Mammary epithelial cell (primary cell): ENCODE data around the gene OR10G3.

Source experiments
- CTCF ChIP-seq, 2 donors: IDR thresholded peaks in 1 of 2; conservative IDR thresholded peaks in 1 of 2; 2 replicates each; pipeline ENCODE4 v1.5.1; 2011 to 2012; ENCODE audit warnings: inconsistent platforms in 2 of 2, low read length in 2 of 2, mild to moderate bottlenecking in 2 of 2, control low read depth in 1 of 2, low read depth in 1 of 2; ENCODE audit not compliant: insufficient read depth in 1 of 2; ENCODE audit errors: extremely low read depth in 1 of 2
- EZH2 ChIP-seq: IDR thresholded peaks from 2 replicates; pipeline ENCODE4 v1.6.1; 2012; ENCODE audit warnings: low read length, inconsistent platforms, borderline replicate concordance

DNA sequence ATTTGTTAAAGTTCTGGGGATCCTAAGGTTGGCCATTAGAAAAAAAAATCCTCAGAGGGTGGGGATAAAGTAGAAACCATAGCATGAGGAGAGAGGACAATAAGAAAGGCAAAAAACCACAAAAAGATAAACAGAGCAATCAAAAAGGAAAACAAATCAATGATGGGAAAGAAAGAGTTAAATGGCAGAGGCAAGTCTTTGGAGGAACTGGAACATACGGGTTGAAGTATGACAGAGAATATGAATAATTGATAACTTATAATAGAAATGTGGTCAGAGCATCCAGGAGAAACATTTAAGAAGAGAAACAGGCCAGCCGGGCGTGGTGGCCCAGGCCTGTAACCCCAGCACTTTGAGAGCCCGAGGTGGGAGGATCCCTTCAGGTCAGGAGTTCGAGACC is 35.9 kb downstream of the OR10G3 start:
- TF ChIP-seq CTCF (conservative IDR thresholded peaks at IDR 0.05 in 1 of 2, IDR thresholded peaks at IDR 0.05 in 1 of 2; ENCODE audit: extremely low read depth in 1 of 2, insufficient read depth in 1 of 2, low read depth in 1 of 2, low read length in 2 of 2), result no peak
- TF ChIP-seq EZH2, result no peak
